Skin of body (tissue), 2 donors: ENCODE results near the gene ZDHHC17. TPM values are rescaled to one million over a fixed set of nuclear protein-coding genes. Genes with fewer than 3 reads are reported as not detected.
A peak's percentile ranks its signal among the peaks of the same experiment; 100 is the strongest.
"Not testable (repeated sequence)": the region's sequence is repeated elsewhere in the genome, so short reads cannot be mapped to it uniquely, and the experiment has no call there.

Source experiments
- DNase-seq: peaks from one replicate; lab custom pipeline; 2025; lab: John Stamatoyannopoulos, UW
- total RNA-seq: library from RNA; depleted of rRNA; stranded (reverse); fragments of >200 nt; gene quantifications from one replicate; pipeline ENCODE4 v1.2.3, GENCODE V29; 2014

Gene ZDHHC17
- 96.4 TPM for total RNA-seq

GRCh38 chr12:76763746-76764675 is at the start of gene ZDHHC17:
Gene ZDHHC17 (plus strand): TSS chr12:76764115. CDS start chr12:76764237, 122 bp downstream.
- DNase-seq, result peak; percentile 93

- DNase-seq, result no peak
Observed at GRCh38 chr12:76714415-76714814, 49.5 kb upstream of the ZDHHC17 start.

- DNase-seq, result no peak
Observed at GRCh38 chr12:76714861-76715260, 49.1 kb upstream of the ZDHHC17 start.

GRCh38 chr12:76715332-76715731 is 48.6 kb upstream of the ZDHHC17 start:
- no peak for DNase-seq

GRCh38 chr12:76717314-76717713 is 46.6 kb upstream of the ZDHHC17 start:
- DNase-seq, result no peak

GRCh38 chr12:76719171-76720041 is 44.5 kb upstream of the ZDHHC17 start:
- DNase-seq, result no peak

GRCh38 chr12:76720068-76720467 is 43.8 kb upstream of the ZDHHC17 start:
- DNase-seq, result no peak

GRCh38 chr12:76726626-76727025 is 37.3 kb upstream of the ZDHHC17 start:
- no peak for DNase-seq

GRCh38 chr12:76732188-76732587 is 31.7 kb upstream of the ZDHHC17 start:
- DNase-seq, result not testable (repeated sequence)

GRCh38 chr12:76737689-76738088 is 26.2 kb upstream of the ZDHHC17 start:
- DNase-seq, result not testable (repeated sequence)

GRCh38 chr12:76738824-76739579 is 24.9 kb upstream of the ZDHHC17 start:
- DNase-seq, result no peak

- no peak for DNase-seq
Observed at GRCh38 chr12:76739896-76740295, 24.0 kb upstream of the ZDHHC17 start.

- no peak for DNase-seq
Observed at GRCh38 chr12:76740501-76740900, 23.4 kb upstream of the ZDHHC17 start.

GRCh38 chr12:76745343-76745742 is 18.6 kb upstream of the ZDHHC17 start:
- no peak for DNase-seq

- DNase-seq, result no peak
Observed at GRCh38 chr12:76746516-76746915, 17.4 kb upstream of the ZDHHC17 start.

GRCh38 chr12:76747245-76747644 is 16.7 kb upstream of the ZDHHC17 start:
- no peak for DNase-seq

- DNase-seq, result no peak
Observed at GRCh38 chr12:76755829-76756379, 8.0 kb upstream of the ZDHHC17 start.

- DNase-seq, result no peak
Observed at GRCh38 chr12:76757694-76758093, 6.2 kb upstream of the ZDHHC17 start.

- no peak for DNase-seq
Observed at GRCh38 chr12:76762601-76762980, 1.3 kb upstream of the ZDHHC17 start.

- peak; percentile 46 for DNase-seq
Observed at GRCh38 chr12:76764856-76765255, 941 bp downstream of the ZDHHC17 start.

GRCh38 chr12:76765598-76765997 is 1.7 kb downstream of the ZDHHC17 start:
- DNase-seq, result no peak
